ENCODE measurements around the gene LTBP4.

GRCh38 chr19:40610396-40611064, 9.4 kb downstream of the LTBP4 start:
- TF ChIP-seq CTCF (IDR thresholded peaks at IDR 0.05) (no peak), POLR2A (IDR thresholded peaks at IDR 0.05) (peak in 1 of 4 donors; percentile 57)
